Heart left ventricle (tissue), 13 donors: ENCODE results near the gene SUFU.

Source experiments
- CTCF ChIP-seq, 12 donors: fragments of 200-600 bp; sonication (generic) in 4 of 12; IDR thresholded peaks; one replicate each; pipeline versions ENCODE4 v1.5.0 to v1.8.0; 2018 to 2022; ENCODE audit warnings: antibody characterized with exemption in 12 of 12, mild to moderate bottlenecking in 5 of 12
- POLR2A ChIP-seq, 2 donors: fragments of 450-650 bp; IDR thresholded peaks; one replicate each; pipeline ENCODE4 v1.6.1; 2017; ENCODE audit warnings: antibody characterized with exemption in 2 of 2, mild to moderate bottlenecking in 2 of 2, moderate library complexity in 2 of 2
- donor health status: ischemic (EF 13 %, LVEDD 7.1; RV severe dilation, severe dysfunction).
- donor health status: DM: no; HTN: yes; CAD: no.
- donor health status: DM: no; HTN: no; CAD: no.
- donor health status: ischemic (EF 25% LVEDD 6.9; RV normal size, moderate dysfunction).
- donor health status: ischemic (EF 25% LVEDD 5.7; RV mildly dilated, moderate dysfunction).
- donor health status: ischemic (EF 35%, LVEDD 5.7; RV mildly dilated, moderate dysfunction).
- donor health status: nonischemic (EF 11% LVEDD 7.7; RV severe dilation, severe dysfunction).
- donor health status: DM: yes; HTN: yes; CAD: no.
- donor health status: PGD.
- donor health status: ischemic (EF 29% LVEDD 5.4; RV normal size, mild dysfunction).
- donor health status: nonischemic (EF 23%, LVEDD 6.1; RV moderate dilation, normal function).

- TF ChIP-seq CTCF (IDR thresholded peaks at IDR 0.05) (no peak), POLR2A (IDR thresholded peaks at IDR 0.05) (no peak)
Observed at GRCh38 chr10:102467971-102468438, 35.8 kb upstream of the SUFU start.
